ENCODE measurements around the gene FTSJ3. TPM values are rescaled to one million over a fixed set of nuclear protein-coding genes. Genes with fewer than 3 reads are reported as not detected.

The FTSJ3 gene
- total and polyA plus RNA-seq, 2 donors (not counting 1 experiment from before 2014, with no cell fraction given) = 37.8 to 61.8 TPM

DNA sequence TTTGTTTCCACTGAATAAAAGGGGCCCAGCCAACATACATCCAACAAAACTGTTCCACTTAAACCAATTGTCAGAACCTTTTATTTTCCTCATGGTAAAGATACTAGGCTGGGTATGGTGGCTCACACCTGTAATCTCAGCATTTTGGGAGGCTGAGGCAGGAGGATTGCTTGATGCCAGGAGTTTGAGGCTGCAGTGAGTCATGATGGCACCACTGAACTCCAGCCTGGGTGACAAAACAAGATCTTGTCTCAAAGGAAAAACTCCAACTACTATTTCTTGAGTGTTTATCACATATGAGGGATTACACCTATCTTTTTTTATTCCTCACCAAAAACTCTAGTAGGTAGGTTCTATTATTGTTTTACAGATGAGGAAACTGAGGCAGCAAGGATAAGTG lies 4.9 kb downstream of the FTSJ3 start:
- Histone ChIP-seq H4K20me1 (ENCODE audit: control insufficient read depth, extremely low read depth, insufficient read depth, low read length) (no peaks in the 10 kb centered on the region), H3K4me2 (ENCODE audit: extremely low read depth, insufficient read depth, low read length) (no peak overlapping the region), H2AFZ (ENCODE audit: low read length) (no peak overlapping the region), H3K36me3 (ENCODE audit: control insufficient read depth, insufficient read depth, low read length) (peaks cover 50% of the 10 kb centered on the region), H3K9ac (ENCODE audit: insufficient read depth, low read length) (no peak overlapping the region), H3K4me1 (ENCODE audit: control insufficient read depth, extremely low read depth, insufficient read depth, low read length) (peaks cover 5% of the 10 kb centered on the region), H3K9me3 (ENCODE audit: control insufficient read depth, insufficient read depth, low read depth, low read length) (no peaks in the 10 kb centered on the region), H3K27me3 (ENCODE audit: control insufficient read depth, insufficient read depth, low read length) (no peaks in the 10 kb centered on the region), H3K4me3 (replicated peaks in 1 of 4; ENCODE audit: control extremely low read depth in 1 of 4, insufficient read depth in 1 of 4, low read depth in 3 of 4, low read length in 4 of 4) (no peak overlapping the region), H3K27ac (ENCODE audit: insufficient read depth, low read length) (no peak overlapping the region), H3K79me2 (ENCODE audit: control insufficient read depth, insufficient read depth, low read length) (peaks cover 25% of the 10 kb centered on the region)
- no peak for DNase-seq (ENCODE audit: low read depth in 2 of 2)
- TF ChIP-seq, protein P1, sequence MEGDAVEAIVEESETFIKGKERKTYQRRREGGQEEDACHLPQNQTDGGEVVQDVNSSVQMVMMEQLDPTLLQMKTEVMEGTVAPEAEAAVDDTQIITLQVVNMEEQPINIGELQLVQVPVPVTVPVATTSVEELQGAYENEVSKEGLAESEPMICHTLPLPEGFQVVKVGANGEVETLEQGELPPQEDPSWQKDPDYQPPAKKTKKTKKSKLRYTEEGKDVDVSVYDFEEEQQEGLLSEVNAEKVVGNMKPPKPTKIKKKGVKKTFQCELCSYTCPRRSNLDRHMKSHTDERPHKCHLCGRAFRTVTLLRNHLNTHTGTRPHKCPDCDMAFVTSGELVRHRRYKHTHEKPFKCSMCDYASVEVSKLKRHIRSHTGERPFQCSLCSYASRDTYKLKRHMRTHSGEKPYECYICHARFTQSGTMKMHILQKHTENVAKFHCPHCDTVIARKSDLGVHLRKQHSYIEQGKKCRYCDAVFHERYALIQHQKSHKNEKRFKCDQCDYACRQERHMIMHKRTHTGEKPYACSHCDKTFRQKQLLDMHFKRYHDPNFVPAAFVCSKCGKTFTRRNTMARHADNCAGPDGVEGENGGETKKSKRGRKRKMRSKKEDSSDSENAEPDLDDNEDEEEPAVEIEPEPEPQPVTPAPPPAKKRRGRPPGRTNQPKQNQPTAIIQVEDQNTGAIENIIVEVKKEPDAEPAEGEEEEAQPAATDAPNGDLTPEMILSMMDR (conservative IDR thresholded peaks at IDR 0.05 in 1 of 2, IDR thresholded peaks at IDR 0.05 in 1 of 2; ENCODE audit: low read depth in 1 of 2, low read length in 2 of 2) = no peak
- TF ChIP-seq EZH2 (IDR thresholded peaks at IDR 0.05; ENCODE audit: low read length, missing control alignments) = no peak

DNA sequence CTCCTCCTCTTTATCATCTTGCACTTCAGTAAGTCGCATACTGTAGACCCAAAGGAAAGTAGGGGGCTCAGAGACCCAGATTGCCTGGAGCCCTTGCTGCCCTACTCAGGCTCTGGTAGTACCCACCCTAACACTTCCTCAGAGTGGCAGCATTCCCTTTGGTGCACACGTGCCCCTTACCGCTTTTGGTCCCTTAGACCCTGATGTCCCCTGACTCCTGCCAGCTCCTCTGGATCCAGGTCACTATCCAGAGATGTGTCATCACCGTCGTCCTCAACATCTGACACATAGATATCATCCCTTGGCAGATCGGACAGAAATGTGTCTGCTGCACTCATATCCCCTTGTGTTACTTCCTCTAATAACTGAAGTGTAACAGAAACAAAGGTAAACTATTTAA lies 5.7 kb downstream of the FTSJ3 start:
- Histone ChIP-seq H4K20me1 (ENCODE audit: control insufficient read depth, extremely low read depth, insufficient read depth, low read length) (no peaks in the 10 kb centered on the region), H3K9ac (ENCODE audit: insufficient read depth, low read length) (no peak overlapping the region), H3K27ac (ENCODE audit: insufficient read depth, low read length) (no peak overlapping the region), H3K4me1 (ENCODE audit: control insufficient read depth, extremely low read depth, insufficient read depth, low read length) (peaks cover 5% of the 10 kb centered on the region), H3K27me3 (ENCODE audit: control insufficient read depth, insufficient read depth, low read length) (no peaks in the 10 kb centered on the region), H2AFZ (ENCODE audit: low read length) (no peak overlapping the region), H3K4me2 (ENCODE audit: extremely low read depth, insufficient read depth, low read length) (no peak overlapping the region), H3K36me3 (ENCODE audit: control insufficient read depth, insufficient read depth, low read length) (peaks cover 51% of the 10 kb centered on the region), H3K79me2 (ENCODE audit: control insufficient read depth, insufficient read depth, low read length) (peaks cover 25% of the 10 kb centered on the region), H3K4me3 (replicated peaks in 1 of 4; ENCODE audit: control extremely low read depth in 1 of 4, insufficient read depth in 1 of 4, low read depth in 3 of 4, low read length in 4 of 4) (no peak overlapping the region), H3K9me3 (ENCODE audit: control insufficient read depth, insufficient read depth, low read depth, low read length) (no peaks in the 10 kb centered on the region)
- TF ChIP-seq, protein P1 (conservative IDR thresholded peaks at IDR 0.05 in 1 of 2, IDR thresholded peaks at IDR 0.05 in 1 of 2; ENCODE audit: low read depth in 1 of 2, low read length in 2 of 2) = no peak
- TF ChIP-seq EZH2 (IDR thresholded peaks at IDR 0.05; ENCODE audit: low read length, missing control alignments) = no peak
- no peak for DNase-seq (ENCODE audit: low read depth in 2 of 2)

DNA sequence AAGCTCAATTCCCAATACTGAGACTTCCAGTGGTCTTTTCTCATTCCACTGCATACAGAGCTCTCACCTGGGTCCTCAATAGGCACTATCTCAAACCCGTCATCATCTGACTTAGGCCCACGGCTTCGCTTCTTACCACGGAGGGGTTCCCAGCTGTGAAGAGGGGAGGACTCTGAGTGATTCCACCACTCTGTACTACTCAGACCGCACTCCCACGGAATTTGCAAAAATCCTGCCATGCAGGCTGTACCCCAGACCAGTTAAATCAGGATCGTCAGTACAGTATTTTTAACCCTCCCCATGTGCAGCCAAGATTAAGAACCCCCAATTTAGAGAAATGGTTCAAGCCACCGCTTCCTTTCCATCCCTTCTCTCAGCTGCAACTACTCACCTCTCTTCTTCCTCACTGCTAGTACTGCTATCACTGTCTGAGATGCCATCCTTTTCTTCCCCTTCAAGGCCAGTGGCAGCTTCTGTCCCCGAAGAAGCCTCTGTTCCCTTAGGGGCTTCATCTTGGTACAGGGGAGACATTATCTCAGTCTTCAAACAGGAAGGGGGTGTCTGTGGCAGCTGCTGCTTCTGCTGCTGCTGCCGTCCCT lies 6.4 kb downstream of the FTSJ3 start:
- Histone ChIP-seq H3K36me3 (ENCODE audit: control insufficient read depth, insufficient read depth, low read length) (peaks cover 52% of the 10 kb centered on the region), H3K27ac (ENCODE audit: insufficient read depth, low read length) (no peak overlapping the region), H3K4me1 (ENCODE audit: control insufficient read depth, extremely low read depth, insufficient read depth, low read length) (peaks cover 5% of the 10 kb centered on the region), H3K9ac (ENCODE audit: insufficient read depth, low read length) (no peak overlapping the region), H4K20me1 (ENCODE audit: control insufficient read depth, extremely low read depth, insufficient read depth, low read length) (no peaks in the 10 kb centered on the region), H3K27me3 (ENCODE audit: control insufficient read depth, insufficient read depth, low read length) (no peaks in the 10 kb centered on the region), H3K4me3 (replicated peaks in 1 of 4; ENCODE audit: control extremely low read depth in 1 of 4, insufficient read depth in 1 of 4, low read depth in 3 of 4, low read length in 4 of 4) (no peak overlapping the region), H3K79me2 (ENCODE audit: control insufficient read depth, insufficient read depth, low read length) (peaks cover 21% of the 10 kb centered on the region), H3K9me3 (ENCODE audit: control insufficient read depth, insufficient read depth, low read depth, low read length) (no peaks in the 10 kb centered on the region), H3K4me2 (ENCODE audit: extremely low read depth, insufficient read depth, low read length) (no peak overlapping the region), H2AFZ (ENCODE audit: low read length) (no peak overlapping the region)
- TF ChIP-seq, protein P1 (conservative IDR thresholded peaks at IDR 0.05 in 1 of 2, IDR thresholded peaks at IDR 0.05 in 1 of 2; ENCODE audit: low read depth in 1 of 2, low read length in 2 of 2) = no peak
- TF ChIP-seq EZH2 (IDR thresholded peaks at IDR 0.05; ENCODE audit: low read length, missing control alignments) = no peak
- no peak for DNase-seq (ENCODE audit: low read depth in 2 of 2)
